Measurements from ENCODE around the gene CD300A. TPM values are rescaled to one million over a fixed set of nuclear protein-coding genes. Genes with fewer than 3 reads are reported as not detected.

CD300A gene
- total and polyA plus RNA-seq, 3 donors from 2014 or later = 2.0 to 3.7 (median 2.4) TPM

DNA sequence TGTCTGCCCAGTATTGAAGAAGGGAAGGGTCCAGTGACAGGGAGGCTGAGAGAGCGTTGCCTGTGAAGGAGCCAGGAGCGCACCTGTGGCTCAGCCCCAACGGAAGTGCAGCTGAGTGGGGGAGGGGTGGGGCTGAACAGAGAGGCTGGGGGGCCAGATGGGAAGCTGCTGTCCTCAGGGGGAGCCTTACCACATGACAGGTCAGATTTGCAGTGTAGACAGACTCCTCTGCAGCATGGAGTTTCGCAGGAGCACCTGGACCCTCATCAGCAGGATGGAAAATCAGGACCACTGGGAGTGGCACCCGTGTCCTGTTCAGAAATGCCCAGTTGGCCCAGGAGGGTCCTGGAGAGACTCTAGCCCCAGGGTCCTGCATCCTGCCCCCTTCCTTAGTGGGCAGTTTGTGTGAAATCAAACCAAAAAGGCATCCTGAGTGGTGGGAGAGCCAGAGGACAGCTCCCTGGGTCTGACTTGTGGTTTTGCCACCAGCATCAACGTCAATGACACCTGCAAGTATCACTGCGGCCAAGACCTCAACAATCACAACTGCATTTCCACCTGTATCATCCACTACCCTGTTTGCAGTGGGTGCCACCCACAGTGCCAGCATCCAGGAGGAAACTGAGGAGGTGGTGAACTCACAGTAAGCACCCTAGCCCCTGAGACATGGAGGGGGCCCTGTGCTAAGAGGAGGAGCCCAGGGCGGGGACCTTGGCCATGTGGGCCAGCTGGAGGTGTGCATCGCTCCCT, 7.8 kb downstream of the CD300A start:
- H3K27ac ChIP-seq = no peak overlapping the region
- intact Hi-C loops (cut with DNase I; ENCODE audit: low total_unique reads) = no loop called here
- H3K27me3 ChIP-seq = no peaks in the 10 kb centered on the region
- TF ChIP-seq POLR2A (IDR thresholded peaks at IDR 0.05) (no peak), CTCF (IDR thresholded peaks at IDR 0.05) (no peak)
- H3K9me3 ChIP-seq = no peaks in the 10 kb centered on the region
- H3K36me3 ChIP-seq (ENCODE audit: low read depth, missing control alignments) = no peaks in the 10 kb centered on the region
- H3K4me3 ChIP-seq = no peak overlapping the region
- 78 to 89% methylated on average over 9 of the region's 9 CpGs for WGBS, 2 donors
- H3K4me1 ChIP-seq = peaks cover 3% of the 10 kb centered on the region
- DNase-seq = no peak

DNA sequence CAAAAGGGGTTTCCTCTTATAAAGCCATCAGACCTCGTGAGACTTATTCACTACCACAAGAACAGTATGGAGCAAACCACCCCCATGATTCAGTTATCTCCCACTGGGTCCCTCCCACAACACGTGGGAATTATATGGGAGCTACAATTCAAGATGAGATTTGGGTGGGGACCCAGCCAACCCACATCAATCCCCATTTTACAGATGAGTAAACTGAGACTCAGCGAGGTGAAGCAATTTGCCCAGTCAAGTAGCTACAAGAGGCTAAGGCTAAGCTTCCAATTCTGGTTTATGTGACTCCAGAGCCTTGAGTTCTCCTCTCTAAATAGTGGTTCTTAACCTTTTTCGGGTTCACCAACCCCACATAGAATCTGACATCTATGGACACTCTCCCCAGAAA, 8.8 kb downstream of the CD300A start:
- TF ChIP-seq POLR2A (IDR thresholded peaks at IDR 0.05) (no peak), CTCF (IDR thresholded peaks at IDR 0.05) (no peak)
- H3K27me3 ChIP-seq = no peaks in the 10 kb centered on the region
- H3K4me1 ChIP-seq = peaks cover 3% of the 10 kb centered on the region
- intact Hi-C loops (cut with DNase I; ENCODE audit: low total_unique reads) = no loop called here
- H3K27ac ChIP-seq = no peak overlapping the region
- H3K36me3 ChIP-seq (ENCODE audit: low read depth, missing control alignments) = no peaks in the 10 kb centered on the region
- H3K9me3 ChIP-seq = no peaks in the 10 kb centered on the region
- WGBS, 2 donors = 87 to 88% methylated on average over 4 of the region's 4 CpGs
- no peak for DNase-seq
- H3K4me3 ChIP-seq = no peak overlapping the region

DNA sequence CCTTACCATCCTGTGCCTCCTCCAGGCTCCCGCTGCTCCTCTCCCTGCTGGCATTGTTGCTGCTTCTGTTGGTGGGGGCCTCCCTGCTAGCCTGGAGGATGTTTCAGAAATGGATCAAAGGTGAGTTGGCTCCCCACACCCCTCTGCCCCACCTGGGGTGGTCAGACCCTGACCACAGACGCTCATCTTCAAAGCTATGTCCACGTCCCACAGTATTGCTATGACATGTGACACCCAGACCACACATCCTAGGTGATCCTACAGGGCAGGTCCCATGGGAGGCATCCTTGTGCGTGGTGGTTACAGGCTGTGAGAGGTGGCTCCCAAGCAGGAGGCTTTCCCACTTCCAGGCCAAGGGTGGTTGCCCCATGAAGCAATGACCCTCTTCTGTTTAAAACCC, 11.0 kb downstream of the CD300A start:
- H3K27me3 ChIP-seq = no peaks in the 10 kb centered on the region
- DNase-seq = no peak
- H3K4me1 ChIP-seq = peaks cover 3% of the 10 kb centered on the region
- 92 to 95% methylated on average over 2 to 4 of the region's 4 CpGs for WGBS, 2 donors
- no peak overlapping the region for H3K4me3 ChIP-seq
- H3K9me3 ChIP-seq = no peaks in the 10 kb centered on the region
- H3K36me3 ChIP-seq (ENCODE audit: low read depth, missing control alignments) = no peaks in the 10 kb centered on the region
- TF ChIP-seq CTCF (IDR thresholded peaks at IDR 0.05) (no peak), POLR2A (IDR thresholded peaks at IDR 0.05) (no peak)
- intact Hi-C loops (cut with DNase I; ENCODE audit: low total_unique reads) = no loop called here
- H3K27ac ChIP-seq = no peak overlapping the region

DNA sequence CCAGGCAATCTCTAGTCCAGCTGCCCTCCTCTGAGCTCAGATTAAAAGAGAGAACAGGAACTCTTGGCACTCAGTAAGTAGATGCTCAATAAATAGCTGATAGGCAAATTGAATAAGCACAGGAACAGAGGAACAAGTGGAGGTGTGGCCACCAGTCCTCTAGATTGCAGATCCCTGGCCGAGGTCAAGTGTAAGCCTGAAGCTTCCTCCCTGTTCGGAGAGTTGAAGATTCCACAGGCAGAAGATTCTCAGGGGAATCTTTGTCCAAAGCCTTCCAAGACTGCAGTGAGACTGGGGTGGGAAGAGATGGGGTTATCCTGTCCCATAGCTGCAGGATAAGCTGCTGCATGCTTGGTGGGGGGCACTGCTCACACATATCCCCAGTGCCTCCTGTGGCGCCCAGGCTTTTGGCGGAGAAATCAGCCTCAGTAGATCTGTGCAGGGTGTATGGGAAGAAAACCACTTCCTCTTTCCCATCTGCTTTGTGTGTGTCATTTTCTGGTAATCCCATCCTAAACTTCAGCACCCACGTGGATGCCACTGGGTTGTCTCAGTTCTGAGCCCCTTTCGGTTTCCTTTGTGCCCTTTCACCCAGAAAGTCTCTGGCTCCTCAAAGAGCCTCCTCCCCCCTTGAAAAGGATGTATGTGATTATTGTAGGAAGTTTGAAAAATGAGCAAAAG, 12.1 kb downstream of the CD300A start:
- Histone ChIP-seq H3K4me3 (no peak overlapping the region), H3K4me1 (peaks cover 3% of the 10 kb centered on the region), H3K9me3 (no peaks in the 10 kb centered on the region), H3K27ac (no peak overlapping the region), H3K36me3 (ENCODE audit: low read depth, missing control alignments) (no peaks in the 10 kb centered on the region), H3K27me3 (no peaks in the 10 kb centered on the region)
- intact Hi-C loops (cut with DNase I; ENCODE audit: low total_unique reads) = no loop called here
- no peak for DNase-seq
- TF ChIP-seq CTCF (IDR thresholded peaks at IDR 0.05) = no peak
- TF ChIP-seq POLR2A (IDR thresholded peaks at IDR 0.05) = no peak
- WGBS, 2 donors = 50 to 77% methylated on average over 6 of the region's 6 CpGs
